NCI-H1436 treated with DMSO at 0.1 percent for 48 hours (cell line): ENCODE results near the gene PRAMEF20.

Source experiments
- DNase-seq: peaks from one replicate; lab custom pipeline; 2025; lab: John Stamatoyannopoulos, UW

The PRAMEF20 gene

DNA sequence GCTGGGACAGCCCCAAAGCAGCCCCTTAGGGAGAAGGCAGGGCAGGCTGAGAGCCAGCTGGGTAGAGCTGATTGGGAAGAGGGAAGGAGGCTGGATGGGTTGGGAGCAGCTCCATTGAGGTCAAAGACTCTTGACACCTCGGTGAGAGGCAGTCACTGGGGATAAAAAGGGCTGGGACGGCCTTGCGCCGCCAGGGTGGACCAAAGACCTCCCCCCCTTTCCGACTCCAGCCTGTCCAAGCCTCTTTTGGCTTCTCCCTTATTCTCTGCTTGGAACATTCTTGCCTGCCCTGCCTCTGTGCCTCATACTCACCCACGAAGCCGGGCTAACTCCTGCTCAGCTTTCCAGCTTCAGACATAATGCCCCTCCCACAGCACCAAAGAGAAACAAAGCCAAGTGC lies 52.4 kb downstream of the PRAMEF20 start:
- no peak for DNase-seq

DNA sequence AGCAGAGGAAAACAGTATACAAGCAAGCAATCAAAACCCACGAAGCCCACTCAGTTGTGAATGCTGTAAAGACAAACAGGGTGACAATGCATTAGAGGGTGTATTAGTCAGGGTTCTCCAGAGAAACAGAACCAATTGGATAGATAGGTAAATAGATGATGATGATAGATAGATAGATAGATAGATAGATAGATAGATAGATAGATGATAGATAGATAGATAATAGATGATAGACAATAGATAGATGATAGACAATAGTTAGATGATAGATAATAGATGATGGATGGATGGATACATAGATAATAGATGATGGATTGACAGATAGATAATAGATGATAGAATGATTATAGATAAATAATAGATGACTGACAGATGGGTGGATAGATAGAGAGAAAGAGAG lies 55.3 kb downstream of the PRAMEF20 start:
- DNase-seq = no peak

DNA sequence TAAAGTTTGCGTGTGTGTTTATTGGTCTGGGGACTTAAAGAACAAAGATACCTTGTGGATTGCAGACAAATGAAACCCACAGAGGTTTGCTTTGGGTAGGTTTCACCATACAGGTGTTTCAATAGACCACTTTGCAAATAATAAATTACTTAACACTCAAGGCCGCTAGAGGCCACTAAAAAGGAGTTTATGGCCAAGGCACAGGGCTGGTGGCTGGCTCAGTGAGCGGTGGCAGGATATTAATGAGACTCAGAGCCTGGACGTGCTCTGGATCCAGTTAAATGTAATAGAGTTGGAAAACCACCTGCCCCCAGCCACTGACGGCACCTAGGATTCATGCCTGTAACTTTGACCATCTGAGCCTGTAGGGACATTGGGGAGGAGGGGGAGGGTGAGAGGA lies 59.1 kb downstream of the PRAMEF20 start:
- no peak for DNase-seq
